NCI-H446 treated with DMSO at 0.1 percent for 48 hours (cell line): ENCODE results near the gene AAK1.
A peak's percentile ranks its signal among the peaks of the same experiment; 100 is the strongest.
"Not testable (repeated sequence)": the region's sequence is repeated elsewhere in the genome, so short reads cannot be mapped to it uniquely, and the experiment has no call there.

Experiments
- DNase-seq: peaks from one replicate; lab custom pipeline; 2025; lab: John Stamatoyannopoulos, UW

The AAK1 gene

GRCh38 chr2:69452687-69453086 is 190.9 kb downstream of the AAK1 start:
- no peak for DNase-seq

- no peak for DNase-seq
Measured at GRCh38 chr2:69450735-69451416, 192.7 kb downstream of the AAK1 start.

- no peak for DNase-seq
Measured at GRCh38 chr2:69449906-69450305, 193.6 kb downstream of the AAK1 start.

GRCh38 chr2:69443673-69444072 is 199.9 kb downstream of the AAK1 start:
- DNase-seq: not testable (repeated sequence)

GRCh38 chr2:69439499-69439898 is 204.0 kb downstream of the AAK1 start:
- DNase-seq: not testable (repeated sequence)

GRCh38 chr2:69438580-69438979 is 205.0 kb downstream of the AAK1 start:
- DNase-seq: no peak

GRCh38 chr2:69437751-69438154 is 205.8 kb downstream of the AAK1 start:
- DNase-seq: no peak

GRCh38 chr2:69436938-69437750 is 206.4 kb downstream of the AAK1 start, which contains the start of gene NFU1:
Gene NFU1 (minus strand): TSS chr2:69437435. CDS start chr2:69437422, 13 bp downstream.
- peak; percentile 88 for DNase-seq

GRCh38 chr2:69436596-69436937 is 207.0 kb downstream of the AAK1 start:
- no peak for DNase-seq

- DNase-seq: no peak
Measured at GRCh38 chr2:69434753-69435152, 208.8 kb downstream of the AAK1 start.

GRCh38 chr2:69429491-69430183 is 213.9 kb downstream of the AAK1 start:
- no peak for DNase-seq

GRCh38 chr2:69428981-69429380 is 214.6 kb downstream of the AAK1 start:
- no peak for DNase-seq

- no peak for DNase-seq
Measured at GRCh38 chr2:69424419-69424818, 219.1 kb downstream of the AAK1 start.

- DNase-seq: no peak
Measured at GRCh38 chr2:69422198-69422597, 221.3 kb downstream of the AAK1 start.

- DNase-seq: not testable (repeated sequence)
Measured at GRCh38 chr2:69419111-69419510, 224.4 kb downstream of the AAK1 start.

- no peak for DNase-seq
Measured at GRCh38 chr2:69416147-69416546, 227.4 kb downstream of the AAK1 start.
